Trophoblast cell (in vitro differentiated cells and primary cell): ENCODE results near the gene CREB5.

ENCODE experiments used
- DNase-seq, 2 donors: peaks; one replicate each; pipeline ENCODE4 v3.0.0-alpha.2; 2016
- H2AFZ ChIP-seq: 2 replicates; pipeline ENCODE4 v1.6.1; 2013; ENCODE audit warnings: low read length, moderate library complexity, mild to moderate bottlenecking; ENCODE audit not compliant: insufficient read depth, poor library complexity
- H2AK5ac ChIP-seq: 2 replicates; pipeline ENCODE4 v1.6.1; 2013; ENCODE audit warnings: mild to moderate bottlenecking, low read length
- H2BK120ac ChIP-seq: 2 replicates; pipeline ENCODE4 v1.6.1; 2013; ENCODE audit warnings: low read length, mild to moderate bottlenecking, moderate library complexity; ENCODE audit not compliant: insufficient read depth, poor library complexity
- H2BK12ac ChIP-seq: 2 replicates; pipeline ENCODE4 v1.6.1; 2013; ENCODE audit warnings: mild to moderate bottlenecking, low read length, moderate library complexity
- H2BK5ac ChIP-seq: 2 replicates; pipeline ENCODE4 v1.6.1; 2013; ENCODE audit warnings: low read length, low read depth, moderate library complexity, mild to moderate bottlenecking; ENCODE audit not compliant: poor library complexity
- H3K14ac ChIP-seq: 2 replicates; pipeline ENCODE4 v1.6.1; 2013; ENCODE audit warnings: mild to moderate bottlenecking, low read length
- H3K18ac ChIP-seq: 2 replicates; pipeline ENCODE4 v1.6.1; 2013; ENCODE audit warnings: mild to moderate bottlenecking, low read length
- H3K23ac ChIP-seq: 2 replicates; pipeline ENCODE4 v1.6.1; 2013; ENCODE audit warnings: low read length
- H3K27ac ChIP-seq: 2 replicates; pipeline ENCODE4 v1.5.1; 2013; ENCODE audit warnings: low read depth, mild to moderate bottlenecking, inconsistent platforms, low read length, moderate library complexity
- H3K27me3 ChIP-seq: 2 replicates; pipeline ENCODE4 v1.6.1; 2013; ENCODE audit warnings: inconsistent platforms, mild to moderate bottlenecking, low read length, moderate library complexity; ENCODE audit not compliant: insufficient read depth
- H3K36me3 ChIP-seq, 2 experiments: 1 replicate in 1 of 2; 2 replicates in 1 of 2; pipeline ENCODE4 v1.6.1; 2013; ENCODE audit warnings: low read length in 2 of 2, mild to moderate bottlenecking in 2 of 2, moderate library complexity in 1 of 2; ENCODE audit not compliant: insufficient read depth in 2 of 2, control insufficient read depth in 1 of 2
- H3K4ac ChIP-seq: 2 replicates; pipeline ENCODE4 v1.6.1; 2013; ENCODE audit warnings: low read depth, mild to moderate bottlenecking, low read length, moderate library complexity
- H3K4me1 ChIP-seq, 2 experiments: 1 replicate in 1 of 2; 2 replicates in 1 of 2; pipeline ENCODE4 v1.6.1; 2013; ENCODE audit warnings: low read length in 2 of 2, mild to moderate bottlenecking in 2 of 2, moderate library complexity in 1 of 2; ENCODE audit not compliant: insufficient read depth in 2 of 2, control insufficient read depth in 1 of 2
- H3K4me2 ChIP-seq: 2 replicates; pipeline ENCODE4 v1.6.1; 2013; ENCODE audit warnings: inconsistent platforms, mild to moderate bottlenecking, low read length, moderate library complexity
- H3K4me3 ChIP-seq: 2 replicates; pipeline ENCODE4 v1.5.1; 2013; ENCODE audit warnings: mild to moderate bottlenecking, low read depth, low read length, inconsistent platforms
- H3K79me1 ChIP-seq: one replicate; pipeline ENCODE4 v1.6.1; 2013; ENCODE audit warnings: low read length
- H3K79me2 ChIP-seq: 2 replicates; pipeline ENCODE4 v1.6.1; 2013; ENCODE audit warnings: low read length, mild to moderate bottlenecking; ENCODE audit not compliant: control insufficient read depth, insufficient read depth, poor library complexity
- H3K9ac ChIP-seq: 2 replicates; pipeline ENCODE4 v1.6.1; 2013; ENCODE audit warnings: mild to moderate bottlenecking, low read length
- H3K9me3 ChIP-seq: 2 replicates; pipeline ENCODE4 v1.6.1; 2013; ENCODE audit warnings: low read depth, mild to moderate bottlenecking, control low read depth, inconsistent platforms, low read length; ENCODE audit not compliant: insufficient read depth
- H4K12ac ChIP-seq: 2 replicates; pipeline ENCODE4 v1.6.1; 2013; ENCODE audit warnings: low read depth, mild to moderate bottlenecking, low read length, moderate library complexity
- H4K8ac ChIP-seq: 2 replicates; pipeline ENCODE4 v1.6.1; 2013; ENCODE audit warnings: low read depth, mild to moderate bottlenecking, low read length, moderate library complexity
- H4K91ac ChIP-seq: one replicate; pipeline ENCODE4 v1.6.1; 2013; ENCODE audit warnings: low read depth, mild to moderate bottlenecking, low read length, moderate library complexity
- WGBS: extraction: QIAGEN DNeasy Blood & Tissue Kit; methylation state at CpG from one replicate; pipeline ENCODE4 v1.1.7; 2013; ENCODE audit warnings: missing lambda C conversion rate; ENCODE audit not compliant: insufficient read length, insufficient coverage; ENCODE audit errors: extremely low coverage; 5-methylcytosine and 5-hydroxymethylcytosine counted together

Gene CREB5

GRCh38 chr7:28685644-28686417 is 273.5 kb downstream of the CREB5 start:
- no CpG with 5 or more reads among the region's 15 CpGs for WGBS
- Histone ChIP-seq H2AFZ (peak overlapping the region; percentile 54), H3K4me2 (peak overlapping the region; percentile 84), H3K79me1 (peaks cover 10% of the 10 kb centered on the region), H3K27me3 (no peaks in the 10 kb centered on the region), H3K9ac (peak overlapping the region; percentile 50), H3K18ac (no peak overlapping the region), H3K4me3 (no peak overlapping the region), H2BK5ac (peak overlapping the region; percentile 90), H2BK12ac (peak overlapping the region; percentile 88), H2BK120ac (peak overlapping the region; percentile 67), H4K8ac (peak overlapping the region; percentile 69), H3K14ac (peak overlapping the region; percentile 59), H4K12ac (no peak overlapping the region), H4K91ac (peak overlapping the region; percentile 75), H3K23ac (no peak overlapping the region), H3K4ac (peak overlapping the region; percentile 47), H3K4me1 (peaks cover 7 to 10% of the 10 kb centered on the region in 2 experiments), H3K27ac (peak overlapping the region; percentile 96), H2AK5ac (no peak overlapping the region), H3K36me3 (no peaks in the 10 kb centered on the region), H3K79me2 (no peaks in the 10 kb centered on the region), H3K9me3 (no peaks in the 10 kb centered on the region)
- DNase-seq: peak; percentile 100

GRCh38 chr7:28686418-28686800 is 274.1 kb downstream of the CREB5 start:
- H3K79me2 ChIP-seq: no peaks in the 10 kb centered on the region

GRCh38 chr7:28687537-28687936 is 275.2 kb downstream of the CREB5 start:
- H2BK12ac ChIP-seq: no peak overlapping the region
- no CpG with 5 or more reads among the region's 4 CpGs for WGBS

More at GRCh38 chr7:28686418-28686800, 274.1 kb downstream of the CREB5 start:
- H3K36me3 ChIP-seq: no peaks in the 10 kb centered on the region
- no peak overlapping the region for H3K18ac ChIP-seq
- H2BK120ac ChIP-seq: peak overlapping the region; percentile 67
- no peak overlapping the region for H3K23ac ChIP-seq
- peak overlapping the region; percentile 50 for H3K9ac ChIP-seq
- peak overlapping the region; percentile 96 for H3K27ac ChIP-seq
- peak overlapping the region; percentile 69 for H4K8ac ChIP-seq
- peak overlapping the region; percentile 75 for H4K91ac ChIP-seq
- peak overlapping the region; percentile 84 for H3K4me2 ChIP-seq
- peak; percentile 38 to 78 for DNase-seq
- no peak overlapping the region for H3K4ac ChIP-seq
- H2AFZ ChIP-seq: peak overlapping the region; percentile 54
- peaks cover 10% of the 10 kb centered on the region for H3K79me1 ChIP-seq
- WGBS: no CpG with 5 or more reads among the region's 12 CpGs
- H2BK5ac ChIP-seq: peak overlapping the region; percentile 90
- peak overlapping the region; percentile 88 for H2BK12ac ChIP-seq
- no peak overlapping the region for H4K12ac ChIP-seq
- H3K9me3 ChIP-seq: no peaks in the 10 kb centered on the region
- H2AK5ac ChIP-seq: no peak overlapping the region
- no peak overlapping the region for H3K4me3 ChIP-seq
- H3K27me3 ChIP-seq: no peaks in the 10 kb centered on the region
- H3K4me1 ChIP-seq: peaks cover 7 to 10% of the 10 kb centered on the region in 2 experiments
- H3K14ac ChIP-seq: peak overlapping the region; percentile 59

GRCh38 chr7:28688174-28688573 is 275.9 kb downstream of the CREB5 start:
- Histone ChIP-seq H2BK12ac (no peak overlapping the region), H2BK5ac (no peak overlapping the region), H3K4me1 (peaks cover 9 to 17% of the 10 kb centered on the region in 2 experiments), H3K4ac (no peak overlapping the region), H3K36me3 (no peaks in the 10 kb centered on the region), H4K12ac (no peak overlapping the region), H3K9me3 (no peaks in the 10 kb centered on the region), H3K79me1 (peaks cover 10% of the 10 kb centered on the region), H3K23ac (no peak overlapping the region), H3K9ac (no peak overlapping the region), H3K4me2 (no peak overlapping the region), H2AFZ (no peak overlapping the region), H3K4me3 (no peak overlapping the region), H2AK5ac (no peak overlapping the region), H4K91ac (no peak overlapping the region), H3K18ac (no peak overlapping the region), H3K79me2 (no peaks in the 10 kb centered on the region), H3K27ac (no peak overlapping the region), H3K27me3 (no peaks in the 10 kb centered on the region), H4K8ac (no peak overlapping the region), H2BK120ac (no peak overlapping the region), H3K14ac (no peak overlapping the region)
- no peak for DNase-seq
- no CpG with 5 or more reads among the region's 2 CpGs for WGBS

More at GRCh38 chr7:28687537-28687936, 275.2 kb downstream of the CREB5 start:
- peaks cover 9 to 15% of the 10 kb centered on the region in 2 experiments for H3K4me1 ChIP-seq
- no peak overlapping the region for H4K91ac ChIP-seq
- no peak for DNase-seq
- no peaks in the 10 kb centered on the region for H3K36me3 ChIP-seq
- H3K9me3 ChIP-seq: no peaks in the 10 kb centered on the region
- no peaks in the 10 kb centered on the region for H3K27me3 ChIP-seq
- H3K79me1 ChIP-seq: peaks cover 10% of the 10 kb centered on the region
- H3K79me2 ChIP-seq: no peaks in the 10 kb centered on the region
- no peak overlapping the region for H4K8ac ChIP-seq
- no peak overlapping the region for H3K14ac ChIP-seq
- H3K4ac ChIP-seq: no peak overlapping the region
- H2BK120ac ChIP-seq: no peak overlapping the region
- H2BK5ac ChIP-seq: no peak overlapping the region
- peak overlapping the region; percentile 9 for H3K4me2 ChIP-seq
- no peak overlapping the region for H3K18ac ChIP-seq
- H4K12ac ChIP-seq: no peak overlapping the region
- H3K4me3 ChIP-seq: no peak overlapping the region
- no peak overlapping the region for H3K23ac ChIP-seq
- H2AK5ac ChIP-seq: no peak overlapping the region
- no peak overlapping the region for H2AFZ ChIP-seq
- no peak overlapping the region for H3K9ac ChIP-seq
- H3K27ac ChIP-seq: no peak overlapping the region
